Measurements from ENCODE around the gene DSE. TPM values are rescaled to one million over a fixed set of nuclear protein-coding genes. Genes with fewer than 3 reads are reported as not detected.

The DSE gene
- total and polyA plus RNA-seq, 2 experiments from 2014 or later, result 12.7 to 28.1 TPM

- Histone ChIP-seq H3K27ac (no peak overlapping the region), H3K4me1 (ENCODE audit: low read depth) (peaks cover 25% of the 10 kb centered on the region), H3K4me3 (no peak overlapping the region), H3K27me3 (no peaks in the 10 kb centered on the region), H3K36me3 (no peaks in the 10 kb centered on the region), H3K9me3 (ENCODE audit: low read depth) (no peaks in the 10 kb centered on the region)
- DNase-seq (ENCODE audit: low read depth in 1 of 2, low spot score in 1 of 2), result no peak
- no peak for TF ChIP-seq CTCF (IDR thresholded peaks at IDR 0.05; ENCODE audit: low read depth, low read length)
Observed at GRCh38 chr6:116388924-116389323, 18.2 kb downstream of the DSE start.

- TF ChIP-seq CTCF (IDR thresholded peaks at IDR 0.05; ENCODE audit: low read depth, low read length), result no peak
- Histone ChIP-seq H3K27ac (no peak overlapping the region), H3K4me3 (no peak overlapping the region), H3K4me1 (ENCODE audit: low read depth) (peaks cover 25% of the 10 kb centered on the region), H3K27me3 (no peaks in the 10 kb centered on the region), H3K9me3 (ENCODE audit: low read depth) (no peaks in the 10 kb centered on the region), H3K36me3 (no peaks in the 10 kb centered on the region)
- DNase-seq (ENCODE audit: low read depth in 1 of 2, low spot score in 1 of 2), result no peak
Observed at GRCh38 chr6:116389357-116389756, 18.6 kb downstream of the DSE start.

- Histone ChIP-seq H3K27ac (no peak overlapping the region), H3K36me3 (no peaks in the 10 kb centered on the region), H3K4me1 (ENCODE audit: low read depth) (peaks cover 17% of the 10 kb centered on the region), H3K9me3 (ENCODE audit: low read depth) (no peaks in the 10 kb centered on the region), H3K4me3 (no peak overlapping the region), H3K27me3 (no peaks in the 10 kb centered on the region)
- TF ChIP-seq CTCF (IDR thresholded peaks at IDR 0.05; ENCODE audit: low read depth, low read length), result no peak
- DNase-seq (ENCODE audit: low read depth in 1 of 2, low spot score in 1 of 2), result no peak
Observed at GRCh38 chr6:116390581-116390980, 19.8 kb downstream of the DSE start.

GRCh38 chr6:116392132-116393013, 21.6 kb downstream of the DSE start:
- Histone ChIP-seq H3K27ac (no peak overlapping the region), H3K9me3 (ENCODE audit: low read depth) (no peaks in the 10 kb centered on the region), H3K27me3 (no peaks in the 10 kb centered on the region), H3K4me3 (no peak overlapping the region), H3K4me1 (ENCODE audit: low read depth) (no peaks in the 10 kb centered on the region), H3K36me3 (no peaks in the 10 kb centered on the region)
- TF ChIP-seq CTCF (IDR thresholded peaks at IDR 0.05; ENCODE audit: low read depth, low read length), result no peak
- DNase-seq (ENCODE audit: low read depth in 1 of 2, low spot score in 1 of 2), result peak in 1 of 2 donors; percentile 86

GRCh38 chr6:116393430-116393829, 22.7 kb downstream of the DSE start:
- peak; percentile 20 for TF ChIP-seq CTCF (IDR thresholded peaks at IDR 0.05; ENCODE audit: low read depth, low read length)
- no peak overlapping the region for H3K4me3 ChIP-seq
- H3K36me3 ChIP-seq, result no peaks in the 10 kb centered on the region
- no peaks in the 10 kb centered on the region for H3K9me3 ChIP-seq (ENCODE audit: low read depth)
- no peak overlapping the region for H3K27ac ChIP-seq
- no peaks in the 10 kb centered on the region for H3K27me3 ChIP-seq
- DNase-seq (ENCODE audit: low read depth in 1 of 2, low spot score in 1 of 2), result peak in 1 of 2 donors; percentile 27
- H3K4me1 ChIP-seq (ENCODE audit: low read depth), result no peaks in the 10 kb centered on the region

Data from cardiac muscle cell (in vitro differentiated cells and primary cell).